PC-9 (cell line): ENCODE measurements around the gene NOTO. TPM values are rescaled to one million over a fixed set of nuclear protein-coding genes. Genes with fewer than 3 reads are reported as not detected.

Experiments
- BruUV-seq: library from RNA; stranded (reverse); fragments of 400-500 nt; replicated peaks from 2 replicates; lab custom pipeline; 2021; lab: Mats Ljungman, UMichigan
- CTCF ChIA-PET: fragments of 300-600 bp; sonication (Branson Sonifier 250); formaldehyde crosslinking; loops from one replicate; lab custom pipeline; 2022; ENCODE audit warnings: antibody characterized with exemption; lab: Charles Lee
- POLR2A ChIA-PET: fragments of 300-600 bp; sonication (Branson Sonifier 250); formaldehyde crosslinking; loops from one replicate; lab custom pipeline; 2022; ENCODE audit warnings: antibody characterized with exemption; ENCODE audit not compliant: unreplicated experiment; lab: Charles Lee
- DNase-seq, 2 experiments: peaks; one replicate each; pipeline versions ENCODE4 v3.0.0 to v3.0.0-alpha.2; 2015 to 2022; ENCODE audit warnings: mixed read lengths in 1 of 2
- H2AFZ ChIP-seq: fragments of 200-600 bp; sonication (generic); 2 replicates; pipeline ENCODE4 v1.8.1; 2017; ENCODE audit warnings: antibody characterized with exemption
- H3F3A ChIP-seq: fragments of 200-600 bp; sonication (generic); 2 replicates; pipeline ENCODE4 v1.8.1; 2017; ENCODE audit warnings: antibody characterized with exemption, mild to moderate bottlenecking, low read depth; ENCODE audit not compliant: insufficient read depth
- H3K27ac ChIP-seq: fragments of 200-600 bp; sonication (generic); 2 replicates; pipeline ENCODE4 v1.6.1; 2016; ENCODE audit warnings: mixed run types
- H3K27me3 ChIP-seq: fragments of 200-600 bp; sonication (generic); 2 replicates; pipeline ENCODE4 v1.6.1; 2016; ENCODE audit warnings: low read depth, mixed run types; ENCODE audit not compliant: insufficient read depth
- H3K36me3 ChIP-seq: fragments of 200-600 bp; sonication (generic); 2 replicates; pipeline ENCODE4 v1.6.1; 2016; ENCODE audit warnings: low read depth, mixed run types
- H3K4me1 ChIP-seq: fragments of 200-600 bp; sonication (generic); replicated peaks from 2 replicates; pipeline ENCODE4 v1.6.1; 2016; ENCODE audit warnings: mixed run types; ENCODE audit not compliant: insufficient read depth
- H3K4me2 ChIP-seq: fragments of 200-600 bp; sonication (generic); 2 replicates; pipeline ENCODE4 v1.6.1; 2017; ENCODE audit warnings: mixed run types
- H3K4me3 ChIP-seq: fragments of 200-600 bp; sonication (generic); 2 replicates; pipeline ENCODE4 v1.6.1; 2016; ENCODE audit warnings: mixed run types
- H3K79me2 ChIP-seq: fragments of 200-600 bp; sonication (generic); 2 replicates; pipeline ENCODE4 v1.6.1; 2017; ENCODE audit warnings: low read depth, mixed run types
- H3K9me2 ChIP-seq: fragments of 200-600 bp; sonication (generic); 2 replicates; pipeline ENCODE4 v1.8.1; 2017; ENCODE audit warnings: mild to moderate bottlenecking; ENCODE audit not compliant: insufficient read depth
- H3K9me3 ChIP-seq: fragments of 200-600 bp; sonication (generic); 2 replicates; pipeline ENCODE4 v1.8.1; 2016; ENCODE audit warnings: low read depth; ENCODE audit not compliant: insufficient read depth
- H4K20me1 ChIP-seq: fragments of 200-600 bp; sonication (generic); 2 replicates; pipeline ENCODE4 v1.8.1; 2017; ENCODE audit not compliant: insufficient read depth
- EZH2 ChIP-seq: fragments of 200-600 bp; sonication (generic); IDR thresholded peaks from 2 replicates; pipeline ENCODE4 v1.8.0; 2017; ENCODE audit warnings: antibody characterized with exemption, low read depth
- intact Hi-C: fragments of 100-400 bp; cut with micrococcal nuclease; formaldehyde crosslinking; loops from one replicate; pipeline ENCODE4 v1.10.0; 2022; ENCODE audit not compliant: unreplicated experiment
- total RNA-seq: library from RNA; stranded (reverse); gene quantifications from 2 replicates; pipeline ENCODE4 v1.2.3, GENCODE V29; 2021
- TF ChIP-seq, protein P1 (sequence below): fragments of 200-600 bp; sonication (generic); conservative IDR thresholded peaks from 2 replicates; pipeline ENCODE4 v1.6.1; 2017; ENCODE audit warnings: mixed run types, antibody characterized with exemption, mild to moderate bottlenecking, moderate library complexity

Gene NOTO
- total RNA-seq, 1 experiment from 2014 or later, result not detected

DNA sequence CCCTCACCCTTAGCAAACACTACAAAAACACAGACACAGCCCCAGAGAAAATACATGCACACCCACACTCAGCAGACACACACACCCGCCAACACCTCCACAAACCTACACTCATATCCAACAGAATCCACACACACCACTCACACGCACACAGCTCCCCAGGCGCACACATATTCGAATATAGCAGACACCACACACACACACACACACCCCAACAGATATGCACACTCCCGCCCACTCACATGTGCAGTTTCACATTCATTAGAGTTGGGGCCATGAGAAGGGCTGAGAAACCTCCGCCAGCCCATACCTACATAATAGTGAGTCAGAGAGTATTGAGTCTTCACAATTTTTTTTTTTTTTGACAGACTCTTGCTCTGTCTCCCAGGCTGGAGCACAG lies 29.4 kb upstream of the NOTO start:
- ChIA-PET CTCF (no interaction called here), POLR2A (no interaction called here)
- BruUV-seq, result no TSS peak

GRCh38 chr2:73173781-73174180 lies 28.6 kb upstream of the NOTO start:
- H3K27ac ChIP-seq, result no peak overlapping the region
- peaks cover 19% of the 10 kb centered on the region for H3K4me1 ChIP-seq
- BruUV-seq, result no TSS peak
- POLR2A ChIA-PET, result no interaction called here
- no peak for DNase-seq
- no peaks in the 10 kb centered on the region for H3K79me2 ChIP-seq
- CTCF ChIA-PET, result no interaction called here
- peaks cover 4% of the 10 kb centered on the region; the same call in 1 of the 2 replicates for H3F3A ChIP-seq
- no peaks in the 10 kb centered on the region for H3K36me3 ChIP-seq
- intact Hi-C loops, result no loop called here
- TF ChIP-seq, protein P1, sequence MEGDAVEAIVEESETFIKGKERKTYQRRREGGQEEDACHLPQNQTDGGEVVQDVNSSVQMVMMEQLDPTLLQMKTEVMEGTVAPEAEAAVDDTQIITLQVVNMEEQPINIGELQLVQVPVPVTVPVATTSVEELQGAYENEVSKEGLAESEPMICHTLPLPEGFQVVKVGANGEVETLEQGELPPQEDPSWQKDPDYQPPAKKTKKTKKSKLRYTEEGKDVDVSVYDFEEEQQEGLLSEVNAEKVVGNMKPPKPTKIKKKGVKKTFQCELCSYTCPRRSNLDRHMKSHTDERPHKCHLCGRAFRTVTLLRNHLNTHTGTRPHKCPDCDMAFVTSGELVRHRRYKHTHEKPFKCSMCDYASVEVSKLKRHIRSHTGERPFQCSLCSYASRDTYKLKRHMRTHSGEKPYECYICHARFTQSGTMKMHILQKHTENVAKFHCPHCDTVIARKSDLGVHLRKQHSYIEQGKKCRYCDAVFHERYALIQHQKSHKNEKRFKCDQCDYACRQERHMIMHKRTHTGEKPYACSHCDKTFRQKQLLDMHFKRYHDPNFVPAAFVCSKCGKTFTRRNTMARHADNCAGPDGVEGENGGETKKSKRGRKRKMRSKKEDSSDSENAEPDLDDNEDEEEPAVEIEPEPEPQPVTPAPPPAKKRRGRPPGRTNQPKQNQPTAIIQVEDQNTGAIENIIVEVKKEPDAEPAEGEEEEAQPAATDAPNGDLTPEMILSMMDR, result no peak
- TF ChIP-seq EZH2, result no peak
- no peaks in the 10 kb centered on the region for H3K9me2 ChIP-seq
- H2AFZ ChIP-seq, result no peak overlapping the region
- H4K20me1 ChIP-seq, result no peaks in the 10 kb centered on the region
- H3K4me3 ChIP-seq, result no peak overlapping the region
- peaks cover 29% of the 10 kb centered on the region for H3K27me3 ChIP-seq
- H3K4me2 ChIP-seq, result no peak overlapping the region
- H3K9me3 ChIP-seq, result no peaks in the 10 kb centered on the region

More for the DNA sequence above, 29.4 kb upstream of the NOTO start:
- H3K79me2 ChIP-seq, result no peaks in the 10 kb centered on the region
- no peak overlapping the region for H3K4me3 ChIP-seq
- no peak overlapping the region for H3K27ac ChIP-seq
- TF ChIP-seq, protein P1, result no peak
- no peak for TF ChIP-seq EZH2
- H2AFZ ChIP-seq, result no peak overlapping the region
- peaks cover 18% of the 10 kb centered on the region for H3K4me1 ChIP-seq
- no peak overlapping the region for H3K4me2 ChIP-seq
- DNase-seq, result no peak
- H3K9me3 ChIP-seq, result no peaks in the 10 kb centered on the region
- peaks cover 29% of the 10 kb centered on the region for H3K27me3 ChIP-seq
- peaks cover 4% of the 10 kb centered on the region; the same call in 1 of the 2 replicates for H3F3A ChIP-seq
- H3K36me3 ChIP-seq, result no peaks in the 10 kb centered on the region
- intact Hi-C loops, result no loop called here
- no peaks in the 10 kb centered on the region for H3K9me2 ChIP-seq
- no peaks in the 10 kb centered on the region for H4K20me1 ChIP-seq

DNA sequence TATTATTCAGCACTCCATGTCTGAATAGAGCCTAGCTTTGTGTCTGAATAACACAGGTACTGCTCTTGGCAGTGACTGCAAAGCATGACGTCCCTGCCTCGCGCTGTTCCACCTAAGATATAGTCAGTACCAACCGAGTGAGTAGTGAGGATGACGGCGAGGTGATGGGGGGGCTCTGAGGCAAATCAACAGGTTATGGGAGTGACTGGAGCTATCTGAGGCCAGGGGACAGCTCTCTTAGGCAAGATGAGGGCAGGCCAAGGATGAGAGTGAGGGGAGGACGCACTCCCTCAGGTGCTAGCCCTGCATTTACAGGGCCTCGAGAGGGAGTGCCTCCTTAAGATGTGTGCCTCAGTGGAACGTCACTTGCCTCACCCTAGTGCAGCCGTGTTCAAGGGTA lies 28.1 kb upstream of the NOTO start:
- Histone ChIP-seq H3K4me2 (no peak overlapping the region), H3K79me2 (no peaks in the 10 kb centered on the region), H3F3A (peaks cover 4% of the 10 kb centered on the region; the same call in 1 of the 2 replicates), H3K9me2 (no peaks in the 10 kb centered on the region), H3K9me3 (no peaks in the 10 kb centered on the region), H3K27me3 (peaks cover 32% of the 10 kb centered on the region), H3K27ac (no peak overlapping the region), H3K4me3 (no peak overlapping the region), H3K4me1 (peaks cover 19% of the 10 kb centered on the region), H4K20me1 (no peaks in the 10 kb centered on the region), H3K36me3 (no peaks in the 10 kb centered on the region), H2AFZ (no peak overlapping the region)
- TF ChIP-seq, protein P1, result no peak
- TF ChIP-seq EZH2, result no peak
- POLR2A ChIA-PET, result no interaction called here
- intact Hi-C loops, result no loop called here
- no peak for DNase-seq
- no TSS peak for BruUV-seq
- CTCF ChIA-PET, result interaction anchor here (0.6 kb wide), 1 partner anchor 61 kb away, joined by 3 read pairs; no protein-coding TSS in a partner anchor
